K562 treated with DMSO at 1 percent for 4 hours (cell line): ENCODE measurements around the gene SERF1B. TPM values are rescaled to one million over a fixed set of nuclear protein-coding genes. Genes with fewer than 3 reads are reported as not detected.

ENCODE experiments used
- total RNA-seq: library from RNA; unstranded; fragments of 300-600 nt; gene quantifications from 2 replicates; pipeline ENCODE4 v1.2.3, GENCODE V29; 2022; ENCODE audit not compliant: insufficient read depth

Gene SERF1B
- 6.4 and 17.5 TPM in 2 replicates for total RNA-seq

DNA sequence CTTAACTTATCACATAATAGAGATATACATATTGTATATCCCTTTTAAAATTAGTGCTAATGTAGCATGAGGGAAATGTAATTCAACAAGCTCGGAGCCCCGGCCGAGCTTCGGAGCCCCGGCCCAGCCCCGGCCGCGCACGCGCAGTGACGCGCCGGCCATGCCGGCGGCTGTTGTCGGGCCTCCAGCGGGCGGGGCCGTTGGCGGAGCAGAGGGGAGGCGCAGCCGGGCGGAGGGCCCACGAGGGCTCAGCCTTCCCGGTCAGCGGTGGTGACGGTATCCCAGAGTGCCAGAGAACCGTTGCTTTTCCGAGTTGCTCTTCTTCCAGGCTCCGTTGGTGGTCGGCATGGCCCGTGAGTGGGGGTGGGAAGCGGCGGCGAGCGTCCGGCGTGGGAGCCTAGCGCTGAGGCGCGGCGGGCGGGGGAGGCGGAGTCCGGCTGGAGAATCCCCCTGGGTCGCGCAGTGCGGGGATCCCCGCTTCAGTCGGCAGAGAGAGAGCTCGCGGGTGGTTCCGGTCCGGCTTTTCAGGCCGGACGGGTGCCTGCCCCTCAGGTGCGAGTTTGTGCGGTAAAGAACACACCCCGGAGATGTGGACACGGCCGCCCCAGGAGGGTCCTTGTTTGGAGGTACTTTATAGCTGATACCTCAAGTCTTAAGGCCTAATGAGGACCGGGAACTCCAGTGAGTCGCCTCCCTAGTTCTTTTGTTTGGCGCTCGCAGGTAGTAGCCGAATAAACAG, at the start of gene SERF1B:
TSS of gene SERF1B (plus strand) at position 146 of the 739 bp plus-strand sequence. CDS start at position 347, 201 bp downstream.

Other genes with a start within 250 kb of the SERF1B start
- 14.2 and 22.0 TPM in 2 replicates for gene SMN2, start 24.4 kb downstream of the SERF1B start, total RNA-seq